ENCODE measurements around the gene CCDC7.

DNA sequence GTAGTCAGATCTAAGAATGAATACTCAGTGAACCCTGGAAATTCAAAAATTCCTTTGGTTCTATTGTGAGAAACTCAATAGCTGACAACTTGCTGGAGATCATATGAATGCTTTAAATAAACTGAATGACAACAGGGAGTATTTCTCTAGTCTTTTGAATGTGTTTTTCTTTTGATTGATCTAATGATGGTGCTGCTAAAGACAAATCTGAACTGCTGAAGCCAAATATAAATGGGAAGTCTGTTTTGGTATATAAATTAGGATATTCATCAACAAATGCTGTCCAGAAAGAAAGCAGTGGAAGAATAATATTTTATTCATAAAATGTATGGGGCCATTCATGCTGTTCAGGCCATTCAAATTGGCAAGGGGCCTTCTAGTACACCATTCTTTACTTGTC, 432.7 kb downstream of the CCDC7 start:
- TF ChIP-seq, protein P1, sequence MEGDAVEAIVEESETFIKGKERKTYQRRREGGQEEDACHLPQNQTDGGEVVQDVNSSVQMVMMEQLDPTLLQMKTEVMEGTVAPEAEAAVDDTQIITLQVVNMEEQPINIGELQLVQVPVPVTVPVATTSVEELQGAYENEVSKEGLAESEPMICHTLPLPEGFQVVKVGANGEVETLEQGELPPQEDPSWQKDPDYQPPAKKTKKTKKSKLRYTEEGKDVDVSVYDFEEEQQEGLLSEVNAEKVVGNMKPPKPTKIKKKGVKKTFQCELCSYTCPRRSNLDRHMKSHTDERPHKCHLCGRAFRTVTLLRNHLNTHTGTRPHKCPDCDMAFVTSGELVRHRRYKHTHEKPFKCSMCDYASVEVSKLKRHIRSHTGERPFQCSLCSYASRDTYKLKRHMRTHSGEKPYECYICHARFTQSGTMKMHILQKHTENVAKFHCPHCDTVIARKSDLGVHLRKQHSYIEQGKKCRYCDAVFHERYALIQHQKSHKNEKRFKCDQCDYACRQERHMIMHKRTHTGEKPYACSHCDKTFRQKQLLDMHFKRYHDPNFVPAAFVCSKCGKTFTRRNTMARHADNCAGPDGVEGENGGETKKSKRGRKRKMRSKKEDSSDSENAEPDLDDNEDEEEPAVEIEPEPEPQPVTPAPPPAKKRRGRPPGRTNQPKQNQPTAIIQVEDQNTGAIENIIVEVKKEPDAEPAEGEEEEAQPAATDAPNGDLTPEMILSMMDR (IDR thresholded peaks at IDR 0.05), result no peak
- TF ChIP-seq, protein P2, sequence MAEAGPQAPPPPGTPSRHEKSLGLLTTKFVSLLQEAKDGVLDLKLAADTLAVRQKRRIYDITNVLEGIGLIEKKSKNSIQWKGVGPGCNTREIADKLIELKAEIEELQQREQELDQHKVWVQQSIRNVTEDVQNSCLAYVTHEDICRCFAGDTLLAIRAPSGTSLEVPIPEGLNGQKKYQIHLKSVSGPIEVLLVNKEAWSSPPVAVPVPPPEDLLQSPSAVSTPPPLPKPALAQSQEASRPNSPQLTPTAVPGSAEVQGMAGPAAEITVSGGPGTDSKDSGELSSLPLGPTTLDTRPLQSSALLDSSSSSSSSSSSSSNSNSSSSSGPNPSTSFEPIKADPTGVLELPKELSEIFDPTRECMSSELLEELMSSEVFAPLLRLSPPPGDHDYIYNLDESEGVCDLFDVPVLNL (CRISPR knock-in tag; IDR thresholded peaks at IDR 0.05; ENCODE audit: borderline replicate concordance, low read depth), result no peak
- TF ChIP-seq ZNF121 (CRISPR knock-in tag; IDR thresholded peaks at IDR 0.05) (no peak), CREB1 (CRISPR knock-in tag; IDR thresholded peaks at IDR 0.05) (no peak)
